ENCODE results near the gene KDSR.

Gene KDSR

DNA sequence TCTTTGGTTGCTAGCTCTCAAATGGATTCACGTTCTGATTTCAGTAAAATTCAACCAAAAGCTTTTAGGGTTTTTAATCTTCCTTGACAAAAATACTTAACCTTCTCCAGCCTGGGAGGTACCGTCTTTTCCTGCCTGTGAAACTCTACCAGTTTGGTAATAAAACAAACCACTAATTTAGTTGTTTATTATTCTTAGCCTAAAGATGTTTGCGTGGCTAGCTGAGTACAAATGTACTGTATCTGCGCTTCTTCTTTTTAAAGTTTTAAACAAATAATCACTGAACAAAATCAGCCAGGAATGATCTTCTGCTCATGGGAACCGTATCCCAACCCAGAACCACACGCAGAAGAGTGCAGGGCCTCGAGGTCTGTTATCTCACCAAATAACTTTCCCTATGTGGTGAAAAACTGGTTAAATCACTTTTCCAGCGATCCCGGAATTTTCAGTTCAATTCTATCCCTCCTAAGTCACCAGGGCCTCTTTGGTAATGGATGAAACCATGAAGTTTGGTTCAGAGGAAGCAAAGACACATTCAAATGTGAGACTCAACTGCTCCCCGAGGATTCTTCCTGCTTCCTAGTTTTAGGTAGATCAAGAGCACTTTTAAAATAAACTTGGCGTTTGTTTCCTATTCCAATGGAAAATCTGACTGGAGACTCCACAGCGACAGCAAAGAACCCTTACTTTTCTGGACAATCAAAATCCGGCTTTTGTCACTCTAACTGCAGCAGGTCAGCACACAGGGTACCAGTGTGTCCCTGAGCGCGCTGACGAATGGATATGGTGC, 83.5 kb downstream of the KDSR start:
- H3K4me1 ChIP-seq (ENCODE audit: insufficient read depth, low read length, severe bottlenecking): peaks cover 96% of the 10 kb centered on the region
- H4K20me1 ChIP-seq (ENCODE audit: insufficient read depth, low read length): no peaks in the 10 kb centered on the region
- H3K36me3 ChIP-seq (ENCODE audit: insufficient read depth, low read length): peaks cover 95% of the 10 kb centered on the region
- H3K9ac ChIP-seq (ENCODE audit: low read length): peak overlapping the region; percentile 43; the same call in 1 of the 2 replicates
- no peaks in the 10 kb centered on the region for H3K27me3 ChIP-seq (ENCODE audit: insufficient read depth, low read length)
- H3K4me3 ChIP-seq (ENCODE audit: low read depth, low read length, poor library complexity, severe bottlenecking): peak overlapping the region; percentile 22
- no peak overlapping the region for H2AFZ ChIP-seq (ENCODE audit: low read length)
- H3K79me2 ChIP-seq (ENCODE audit: insufficient read depth, low read length): peaks cover 98% of the 10 kb centered on the region
- H3K27ac ChIP-seq (ENCODE audit: low read depth, low read length, poor library complexity, severe bottlenecking): peak overlapping the region; percentile 80
- H3K4me2 ChIP-seq (ENCODE audit: low read length): peak overlapping the region; percentile 56
- TF ChIP-seq, protein P1, sequence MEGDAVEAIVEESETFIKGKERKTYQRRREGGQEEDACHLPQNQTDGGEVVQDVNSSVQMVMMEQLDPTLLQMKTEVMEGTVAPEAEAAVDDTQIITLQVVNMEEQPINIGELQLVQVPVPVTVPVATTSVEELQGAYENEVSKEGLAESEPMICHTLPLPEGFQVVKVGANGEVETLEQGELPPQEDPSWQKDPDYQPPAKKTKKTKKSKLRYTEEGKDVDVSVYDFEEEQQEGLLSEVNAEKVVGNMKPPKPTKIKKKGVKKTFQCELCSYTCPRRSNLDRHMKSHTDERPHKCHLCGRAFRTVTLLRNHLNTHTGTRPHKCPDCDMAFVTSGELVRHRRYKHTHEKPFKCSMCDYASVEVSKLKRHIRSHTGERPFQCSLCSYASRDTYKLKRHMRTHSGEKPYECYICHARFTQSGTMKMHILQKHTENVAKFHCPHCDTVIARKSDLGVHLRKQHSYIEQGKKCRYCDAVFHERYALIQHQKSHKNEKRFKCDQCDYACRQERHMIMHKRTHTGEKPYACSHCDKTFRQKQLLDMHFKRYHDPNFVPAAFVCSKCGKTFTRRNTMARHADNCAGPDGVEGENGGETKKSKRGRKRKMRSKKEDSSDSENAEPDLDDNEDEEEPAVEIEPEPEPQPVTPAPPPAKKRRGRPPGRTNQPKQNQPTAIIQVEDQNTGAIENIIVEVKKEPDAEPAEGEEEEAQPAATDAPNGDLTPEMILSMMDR (IDR thresholded peaks at IDR 0.05; ENCODE audit: low read length): no peak
- TF ChIP-seq EZH2 (IDR thresholded peaks at IDR 0.05; ENCODE audit: borderline replicate concordance, low read length): no peak
- no peaks in the 10 kb centered on the region for H3F3A ChIP-seq (ENCODE audit: insufficient read depth, low read length)
- H3K9me3 ChIP-seq (ENCODE audit: low read length): no peaks in the 10 kb centered on the region
- no peaks in the 10 kb centered on the region for H3K9me2 ChIP-seq (ENCODE audit: low read depth, low read length)

DNA sequence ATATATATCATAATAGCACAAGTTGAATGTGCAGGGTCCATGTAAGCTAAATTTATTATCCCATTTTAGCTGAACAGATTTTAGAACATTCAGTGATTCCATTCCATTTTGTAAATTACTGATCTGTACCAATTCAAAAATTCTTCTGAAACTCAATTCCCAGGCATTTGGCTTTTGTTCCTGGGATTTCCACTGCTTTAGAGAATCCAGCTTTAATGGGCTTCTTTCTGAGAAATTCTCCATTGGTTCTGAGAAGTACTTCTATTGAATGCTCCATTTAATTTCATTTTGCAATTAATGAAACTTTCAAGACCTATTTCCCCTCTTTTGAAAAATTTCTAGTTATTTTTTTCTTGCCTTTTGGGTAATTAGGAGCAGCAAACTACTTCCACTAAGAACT, 84.2 kb downstream of the KDSR start:
- Histone ChIP-seq H3F3A (ENCODE audit: insufficient read depth, low read length) (no peaks in the 10 kb centered on the region), H3K27ac (ENCODE audit: low read depth, low read length, poor library complexity, severe bottlenecking) (peak overlapping the region; percentile 80), H3K9me3 (ENCODE audit: low read length) (no peaks in the 10 kb centered on the region), H3K9me2 (ENCODE audit: low read depth, low read length) (no peaks in the 10 kb centered on the region), H4K20me1 (ENCODE audit: insufficient read depth, low read length) (no peaks in the 10 kb centered on the region), H3K9ac (ENCODE audit: low read length) (peak overlapping the region; percentile 43; the same call in 1 of the 2 replicates), H3K4me3 (ENCODE audit: low read depth, low read length, poor library complexity, severe bottlenecking) (no peak overlapping the region), H3K79me2 (ENCODE audit: insufficient read depth, low read length) (peaks cover 98% of the 10 kb centered on the region), H3K27me3 (ENCODE audit: insufficient read depth, low read length) (no peaks in the 10 kb centered on the region), H2AFZ (ENCODE audit: low read length) (no peak overlapping the region), H3K36me3 (ENCODE audit: insufficient read depth, low read length) (peaks cover 95% of the 10 kb centered on the region), H3K4me2 (ENCODE audit: low read length) (peak overlapping the region; percentile 56; the same call in 1 of the 2 replicates), H3K4me1 (ENCODE audit: insufficient read depth, low read length, severe bottlenecking) (peaks cover 96% of the 10 kb centered on the region)
- TF ChIP-seq, protein P1 (IDR thresholded peaks at IDR 0.05; ENCODE audit: low read length): no peak
- TF ChIP-seq EZH2 (IDR thresholded peaks at IDR 0.05; ENCODE audit: borderline replicate concordance, low read length): no peak

Measured in OCI-LY1 (cell line).